ENCODE measurements around the gene GHR. TPM values are rescaled to one million over a fixed set of nuclear protein-coding genes. Genes with fewer than 3 reads are reported as not detected.

The GHR gene
- total RNA-seq, 4 donors from 2014 or later, result 10.9 to 14.9 (median 14.2) TPM

DNA sequence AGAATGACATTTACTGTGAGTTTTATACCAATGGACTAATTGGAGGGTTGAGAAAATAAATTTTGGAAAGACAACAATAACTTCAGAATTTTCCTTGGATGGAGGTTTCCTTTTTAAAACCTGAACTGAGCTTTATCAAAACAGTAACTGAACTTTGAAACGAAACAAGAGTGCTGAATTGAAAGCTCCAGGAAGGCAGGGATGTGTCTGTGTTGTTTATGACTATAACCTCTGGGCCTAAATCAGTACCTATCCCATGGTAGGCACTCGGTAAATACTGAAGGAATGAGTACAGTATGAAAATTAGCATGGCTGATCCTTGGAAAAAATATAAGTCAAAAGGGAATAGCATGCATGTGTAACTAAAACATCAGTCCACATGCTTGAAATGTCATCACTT, 93.9 kb downstream of the GHR start:
- no peak for TF ChIP-seq CTCF (IDR thresholded peaks at IDR 0.05)
- no peak for TF ChIP-seq POLR2A (IDR thresholded peaks at IDR 0.05)
- peak overlapping the region in 1 of 3 donors; percentile 9 for H3K27ac ChIP-seq
- H3K4me3 ChIP-seq (replicated peaks in 1 of 3), result no peak overlapping the region
- DNase-seq, result no peak
- H3K36me3 ChIP-seq, result no peaks in the 10 kb centered on the region
- no peaks in the 10 kb centered on the region for H3K9me3 ChIP-seq
- intact Hi-C loops (cut with DNase I), result no loop called here
- 51 to 63% methylated on average over 2 of the region's 2 CpGs for WGBS, 2 donors
- peaks cover 7 to 13% of the 10 kb centered on the region in 2 donors for H3K4me1 ChIP-seq
- no peaks in the 10 kb centered on the region for H3K27me3 ChIP-seq

- H3K27me3 ChIP-seq, result no peaks in the 10 kb centered on the region
- TF ChIP-seq POLR2A (IDR thresholded peaks at IDR 0.05), result no peak
- no peak for TF ChIP-seq CTCF (IDR thresholded peaks at IDR 0.05)
- H3K27ac ChIP-seq, result no peak overlapping the region
- intact Hi-C loops (cut with DNase I), result no loop called here
- WGBS, 2 donors, result 65 to 76% methylated on average over 8 of the region's 8 CpGs
- no peak overlapping the region for H3K4me3 ChIP-seq (replicated peaks in 1 of 3)
- H3K4me1 ChIP-seq, result peaks cover 7 to 13% of the 10 kb centered on the region in 2 donors
- H3K9me3 ChIP-seq, result no peaks in the 10 kb centered on the region
- no peak for DNase-seq
- H3K36me3 ChIP-seq, result no peaks in the 10 kb centered on the region
Measured at GRCh38 chr5:42518595-42519221, 95.5 kb downstream of the GHR start.

DNA sequence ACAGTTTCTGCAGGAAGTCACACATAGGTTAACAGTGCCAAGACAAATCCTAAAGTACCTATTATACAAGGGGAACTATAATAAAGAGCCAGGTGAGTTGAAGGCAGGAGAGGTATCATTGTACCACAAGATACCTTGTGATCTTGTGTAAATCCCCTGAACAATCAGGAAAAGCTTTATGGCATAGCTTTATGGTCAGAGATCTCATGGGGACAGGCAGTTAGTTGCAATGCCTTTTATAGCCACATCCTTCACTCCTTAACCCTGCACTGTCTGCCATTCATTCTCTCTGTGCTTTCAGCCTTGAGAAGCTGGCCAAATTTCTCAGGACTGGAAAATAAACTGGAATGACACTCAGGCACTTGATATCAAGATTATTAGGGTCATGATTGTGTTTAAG, 97.0 kb downstream of the GHR start:
- peaks cover 7 to 13% of the 10 kb centered on the region in 2 donors for H3K4me1 ChIP-seq
- intact Hi-C loops (cut with DNase I), result no loop called here

GRCh38 chr5:42520957-42521356, 97.7 kb downstream of the GHR start:
- Histone ChIP-seq H3K9me3 (no peaks in the 10 kb centered on the region), H3K27me3 (no peaks in the 10 kb centered on the region), H3K4me1 (peaks cover 7 to 13% of the 10 kb centered on the region in 2 donors), H3K4me3 (replicated peaks in 1 of 3) (no peak overlapping the region), H3K27ac (no peak overlapping the region), H3K36me3 (no peaks in the 10 kb centered on the region)
- no peak for TF ChIP-seq POLR2A (IDR thresholded peaks at IDR 0.05)
- no peak for TF ChIP-seq CTCF (IDR thresholded peaks at IDR 0.05)
- no peak for DNase-seq
- WGBS, 2 donors, result 54 to 62% methylated on average over 4 of the region's 4 CpGs
- intact Hi-C loops (cut with DNase I), result no loop called here

More for the DNA sequence above, 97.0 kb downstream of the GHR start:
- Histone ChIP-seq H3K4me3 (replicated peaks in 1 of 3) (no peak overlapping the region), H3K9me3 (no peaks in the 10 kb centered on the region), H3K27me3 (no peaks in the 10 kb centered on the region), H3K36me3 (no peaks in the 10 kb centered on the region), H3K27ac (no peak overlapping the region)
- no peak for DNase-seq
- TF ChIP-seq POLR2A (IDR thresholded peaks at IDR 0.05), result no peak
- TF ChIP-seq CTCF (IDR thresholded peaks at IDR 0.05), result no peak

DNA sequence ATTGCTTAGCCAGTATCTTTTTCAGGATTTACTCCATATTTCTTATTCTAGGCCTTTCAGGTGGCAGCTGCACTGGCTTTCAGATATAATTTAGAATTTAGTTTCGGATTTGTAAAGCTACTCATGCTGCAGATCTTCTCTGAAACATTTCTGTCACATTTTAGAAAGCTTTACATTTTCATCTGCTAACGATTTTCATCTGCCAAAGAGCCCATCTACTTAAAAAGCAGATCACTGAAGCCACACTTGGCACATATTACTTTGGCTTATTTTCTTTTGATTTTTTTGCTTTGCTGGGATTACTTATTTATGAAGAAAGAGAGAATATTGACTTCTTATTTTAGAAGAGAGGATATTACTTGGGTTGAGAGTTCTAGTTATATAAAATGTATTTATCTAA, 98.2 kb downstream of the GHR start:
- no peaks in the 10 kb centered on the region for H3K36me3 ChIP-seq
- H3K4me3 ChIP-seq (replicated peaks in 1 of 3), result no peak overlapping the region
- intact Hi-C loops (cut with DNase I), result no loop called here
- no peaks in the 10 kb centered on the region for H3K9me3 ChIP-seq
- no peak overlapping the region for H3K27ac ChIP-seq
- 62 to 75% methylated on average over 2 of the region's 2 CpGs for WGBS, 2 donors
- no peak for TF ChIP-seq CTCF (IDR thresholded peaks at IDR 0.05)
- TF ChIP-seq POLR2A (IDR thresholded peaks at IDR 0.05), result no peak
- H3K27me3 ChIP-seq, result no peaks in the 10 kb centered on the region
- no peak for DNase-seq
- peaks cover 7 to 13% of the 10 kb centered on the region in 2 donors for H3K4me1 ChIP-seq
